ENCODE results near the gene OR11H12. TPM values are rescaled to one million over a fixed set of nuclear protein-coding genes. Genes with fewer than 3 reads are reported as not detected.
"Not testable (repeated sequence)": the region's sequence is repeated elsewhere in the genome, so short reads cannot be mapped to it uniquely, and the experiment has no call there.

The OR11H12 gene
- not detected in 2 replicates for total RNA-seq
- total RNA-seq (2013) = not detected
- polyA plus RNA-seq = not detected in 2 replicates
- not detected in 2 replicates for polyA minus RNA-seq

GRCh38 chr14:18600817-18601216 is at the start of gene OR11H12:
Gene OR11H12 (plus strand): TSS chr14:18601117. CDS start chr14:18601117, 0 bp downstream.
- DNase-seq; H3K79me2 ChIP-seq (ENCODE audit: control insufficient read depth, insufficient read depth, low read length); H4K20me1 ChIP-seq (ENCODE audit: control insufficient read depth, insufficient read depth, low read length, poor library complexity, severe bottlenecking); intact Hi-C loops (cut with micrococcal nuclease); H3K4me3 Mint-ChIP-seq; H3K4me1 ChIP-seq (ENCODE audit: control insufficient read depth in 2 of 2, insufficient read depth in 2 of 2, low read length in 2 of 2); H3K27me3 ChIP-seq (replicated peaks in 1 of 4; ENCODE audit: control extremely low read depth in 1 of 4, control insufficient read depth in 3 of 4, insufficient read depth in 4 of 4, low read length in 3 of 4); H3K9me3 ChIP-seq (ENCODE audit: control extremely low read depth in 1 of 3, control insufficient read depth in 2 of 3, insufficient read depth in 1 of 3, low read length in 2 of 3); H2AFZ ChIP-seq (ENCODE audit: insufficient read depth, low read depth, low read length, poor library complexity, severe bottlenecking); H3K4me3 ChIP-seq (ENCODE audit: control extremely low read depth in 1 of 5, extremely low read depth in 1 of 5, insufficient read depth in 1 of 5, low read depth in 2 of 5, low read length in 4 of 5); ATAC-seq (ENCODE audit: low read depth); H3K36me3 ChIP-seq (replicated peaks in 1 of 2; ENCODE audit: control extremely low read depth in 1 of 2, control insufficient read depth in 1 of 2, extremely low read depth in 1 of 2, insufficient read depth in 2 of 2, low read length in 1 of 2); POLR2A ChIA-PET; H3K27ac ChIP-seq (ENCODE audit: low read length in 2 of 2); H3K9ac ChIP-seq (ENCODE audit: low read length); CTCF ChIA-PET; H3K4me1 Mint-ChIP-seq; H3K27ac Mint-ChIP-seq; H3K9me3 Mint-ChIP-seq (ENCODE audit: insufficient read depth); H3K27me3 Mint-ChIP-seq; H3K4me2 ChIP-seq (replicated peaks; ENCODE audit: low read depth, low read length, poor library complexity, severe bottlenecking): not testable (repeated sequence)
- WGBS (ENCODE audit: insufficient coverage) = no CpG with 5 or more reads among the region's 3 CpGs

- H3K36me3 ChIP-seq (replicated peaks in 1 of 2; ENCODE audit: control extremely low read depth in 1 of 2, control insufficient read depth in 1 of 2, extremely low read depth in 1 of 2, insufficient read depth in 2 of 2, low read length in 1 of 2); H3K4me1 ChIP-seq (ENCODE audit: control insufficient read depth in 2 of 2, insufficient read depth in 2 of 2, low read length in 2 of 2); CTCF ChIA-PET; H2AFZ ChIP-seq (ENCODE audit: insufficient read depth, low read depth, low read length, poor library complexity, severe bottlenecking); H3K27me3 Mint-ChIP-seq; H3K4me1 Mint-ChIP-seq; POLR2A ChIA-PET; H3K9me3 Mint-ChIP-seq (ENCODE audit: insufficient read depth); H3K4me2 ChIP-seq (replicated peaks; ENCODE audit: low read depth, low read length, poor library complexity, severe bottlenecking); H3K27ac Mint-ChIP-seq; H3K9me3 ChIP-seq (ENCODE audit: control extremely low read depth in 1 of 3, control insufficient read depth in 2 of 3, insufficient read depth in 1 of 3, low read length in 2 of 3); H3K27me3 ChIP-seq (replicated peaks in 1 of 4; ENCODE audit: control extremely low read depth in 1 of 4, control insufficient read depth in 3 of 4, insufficient read depth in 4 of 4, low read length in 3 of 4); H3K4me3 ChIP-seq (ENCODE audit: control extremely low read depth in 1 of 5, extremely low read depth in 1 of 5, insufficient read depth in 1 of 5, low read depth in 2 of 5, low read length in 4 of 5); H3K4me3 Mint-ChIP-seq; H3K9ac ChIP-seq (ENCODE audit: low read length); H3K27ac ChIP-seq (ENCODE audit: low read length in 2 of 2); ATAC-seq (ENCODE audit: low read depth); H3K79me2 ChIP-seq (ENCODE audit: control insufficient read depth, insufficient read depth, low read length); H4K20me1 ChIP-seq (ENCODE audit: control insufficient read depth, insufficient read depth, low read length, poor library complexity, severe bottlenecking); intact Hi-C loops (cut with micrococcal nuclease); DNase-seq: not testable (repeated sequence)
- WGBS (ENCODE audit: insufficient coverage) = 65% methylated on average over 7 of the region's 31 CpGs
Measured at GRCh38 chr14:18582908-18583307, 18.0 kb upstream of the OR11H12 start.

DNA sequence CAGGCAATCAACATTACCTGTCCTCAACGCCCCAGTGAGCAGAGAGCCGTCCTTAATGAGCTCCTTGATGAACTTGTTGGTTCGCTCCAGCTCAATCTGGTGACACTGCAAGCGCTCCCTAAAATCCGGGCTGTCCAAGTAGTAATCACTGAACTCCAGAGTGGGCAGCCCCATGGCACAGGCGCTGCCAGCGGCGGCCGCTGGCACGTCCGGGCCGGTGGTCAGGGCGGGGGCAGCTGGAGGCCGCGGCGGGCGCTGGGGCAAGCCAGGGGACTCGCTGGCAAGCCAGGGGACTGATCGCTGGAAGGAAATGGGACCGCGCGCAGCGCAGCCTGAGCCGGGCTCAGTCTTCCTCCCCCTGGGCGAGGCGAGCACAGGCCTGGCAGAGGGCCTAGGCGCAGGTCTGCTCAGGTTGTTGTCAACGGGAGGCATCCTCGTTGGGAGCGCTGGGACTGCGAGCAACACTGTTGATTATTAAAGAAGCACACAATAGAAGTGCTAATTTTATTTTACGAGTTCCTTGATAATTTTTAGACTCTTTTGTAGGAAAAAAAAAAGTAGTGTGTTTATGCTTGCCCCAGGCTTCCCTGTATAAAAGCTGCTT is 25.8 kb downstream of the OR11H12 start:
- POLR2A ChIA-PET; H2AFZ ChIP-seq (ENCODE audit: insufficient read depth, low read depth, low read length, poor library complexity, severe bottlenecking); DNase-seq; ATAC-seq (ENCODE audit: low read depth); H3K4me1 ChIP-seq (ENCODE audit: control insufficient read depth in 2 of 2, insufficient read depth in 2 of 2, low read length in 2 of 2); H3K79me2 ChIP-seq (ENCODE audit: control insufficient read depth, insufficient read depth, low read length); H3K27me3 Mint-ChIP-seq; H3K9ac ChIP-seq (ENCODE audit: low read length); H3K4me1 Mint-ChIP-seq; H4K20me1 ChIP-seq (ENCODE audit: control insufficient read depth, insufficient read depth, low read length, poor library complexity, severe bottlenecking); H3K36me3 ChIP-seq (replicated peaks in 1 of 2; ENCODE audit: control extremely low read depth in 1 of 2, control insufficient read depth in 1 of 2, extremely low read depth in 1 of 2, insufficient read depth in 2 of 2, low read length in 1 of 2); H3K4me3 Mint-ChIP-seq; H3K9me3 ChIP-seq (ENCODE audit: control extremely low read depth in 1 of 3, control insufficient read depth in 2 of 3, insufficient read depth in 1 of 3, low read length in 2 of 3); H3K4me3 ChIP-seq (ENCODE audit: control extremely low read depth in 1 of 5, extremely low read depth in 1 of 5, insufficient read depth in 1 of 5, low read depth in 2 of 5, low read length in 4 of 5); H3K27ac Mint-ChIP-seq; H3K4me2 ChIP-seq (replicated peaks; ENCODE audit: low read depth, low read length, poor library complexity, severe bottlenecking); CTCF ChIA-PET; H3K27me3 ChIP-seq (replicated peaks in 1 of 4; ENCODE audit: control extremely low read depth in 1 of 4, control insufficient read depth in 3 of 4, insufficient read depth in 4 of 4, low read length in 3 of 4); H3K9me3 Mint-ChIP-seq (ENCODE audit: insufficient read depth); H3K27ac ChIP-seq (ENCODE audit: low read length in 2 of 2); intact Hi-C loops (cut with micrococcal nuclease): not testable (repeated sequence)
- WGBS (ENCODE audit: insufficient coverage) = no CpG with 5 or more reads among the region's 32 CpGs

DNA sequence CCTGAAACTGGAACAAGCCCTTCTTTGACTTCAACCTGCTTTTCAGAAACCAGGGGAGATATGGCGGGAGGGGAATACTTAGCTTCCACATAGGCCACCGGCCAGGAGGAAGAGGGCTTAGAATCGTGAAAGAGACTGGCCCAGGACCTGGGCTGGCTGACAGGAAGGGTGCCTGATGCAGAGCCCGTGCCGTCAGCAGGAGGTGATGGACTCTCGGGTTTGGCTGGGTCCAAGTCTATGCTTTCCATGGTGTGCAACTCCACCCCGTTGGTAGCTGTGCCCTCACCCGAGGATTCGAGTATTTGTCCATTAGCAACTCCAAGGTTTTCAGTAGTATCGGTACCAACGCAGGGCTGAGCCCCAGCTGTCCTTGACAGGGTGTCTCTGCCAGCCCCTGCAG is 35.1 kb downstream of the OR11H12 start:
- no CpG with 5 or more reads among the region's 11 CpGs for WGBS (ENCODE audit: insufficient coverage)
- CTCF ChIA-PET; H3K9me3 ChIP-seq (ENCODE audit: control extremely low read depth in 1 of 3, control insufficient read depth in 2 of 3, insufficient read depth in 1 of 3, low read length in 2 of 3): not testable (repeated sequence)

More for the DNA sequence above, 35.1 kb downstream of the OR11H12 start:
- H3K4me2 ChIP-seq (replicated peaks; ENCODE audit: low read depth, low read length, poor library complexity, severe bottlenecking); H3K4me3 ChIP-seq (ENCODE audit: control extremely low read depth in 1 of 5, extremely low read depth in 1 of 5, insufficient read depth in 1 of 5, low read depth in 2 of 5, low read length in 4 of 5); H3K27ac Mint-ChIP-seq; H2AFZ ChIP-seq (ENCODE audit: insufficient read depth, low read depth, low read length, poor library complexity, severe bottlenecking); H3K4me1 ChIP-seq (ENCODE audit: control insufficient read depth in 2 of 2, insufficient read depth in 2 of 2, low read length in 2 of 2); H3K36me3 ChIP-seq (replicated peaks in 1 of 2; ENCODE audit: control extremely low read depth in 1 of 2, control insufficient read depth in 1 of 2, extremely low read depth in 1 of 2, insufficient read depth in 2 of 2, low read length in 1 of 2); H3K4me3 Mint-ChIP-seq; H3K4me1 Mint-ChIP-seq; ATAC-seq (ENCODE audit: low read depth); H3K27me3 ChIP-seq (replicated peaks in 1 of 4; ENCODE audit: control extremely low read depth in 1 of 4, control insufficient read depth in 3 of 4, insufficient read depth in 4 of 4, low read length in 3 of 4); intact Hi-C loops (cut with micrococcal nuclease); H3K27me3 Mint-ChIP-seq; H3K27ac ChIP-seq (ENCODE audit: low read length in 2 of 2); H3K9ac ChIP-seq (ENCODE audit: low read length); H3K9me3 Mint-ChIP-seq (ENCODE audit: insufficient read depth); DNase-seq; H3K79me2 ChIP-seq (ENCODE audit: control insufficient read depth, insufficient read depth, low read length); H4K20me1 ChIP-seq (ENCODE audit: control insufficient read depth, insufficient read depth, low read length, poor library complexity, severe bottlenecking); POLR2A ChIA-PET: not testable (repeated sequence)

All from B cell (primary cell).